Smooth muscle cell of the brain vasculature (primary cell): Measurements from ENCODE around the gene TBR1.

Source experiments
- DNase-seq: peaks from one replicate; pipeline ENCODE4 v3.0.0-alpha.2; 2012; ENCODE audit warnings: low read depth, low spot score

The TBR1 gene

GRCh38 chr2:161426922-161427663 lies 11.0 kb downstream of the TBR1 start:
- DNase-seq: no peak

- DNase-seq: no peak
Observed at GRCh38 chr2:161427664-161428587, 11.8 kb downstream of the TBR1 start.

- DNase-seq: no peak
Observed at GRCh38 chr2:161430386-161430785, 14.3 kb downstream of the TBR1 start.

- no peak for DNase-seq
Observed at GRCh38 chr2:161432107-161432506, 16.0 kb downstream of the TBR1 start.

GRCh38 chr2:161434118-161434517 lies 18.0 kb downstream of the TBR1 start:
- no peak for DNase-seq

GRCh38 chr2:161436411-161436810 lies 20.3 kb downstream of the TBR1 start:
- no peak for DNase-seq

- no peak for DNase-seq
Observed at GRCh38 chr2:161438598-161438997, 22.5 kb downstream of the TBR1 start.

GRCh38 chr2:161445097-161445496 lies 29.0 kb downstream of the TBR1 start:
- DNase-seq: no peak

- DNase-seq: no peak
Observed at GRCh38 chr2:161448431-161448830, 32.3 kb downstream of the TBR1 start.

- no peak for DNase-seq
Observed at GRCh38 chr2:161471631-161472030, 55.5 kb downstream of the TBR1 start.

- DNase-seq: no peak
Observed at GRCh38 chr2:161474920-161475319, 58.8 kb downstream of the TBR1 start.
